WTC11 (cell line): ENCODE results near the gene TEKT1.

Experiments
- AFF4 ChIP-seq: sonication (generic); formaldehyde crosslinking; IDR thresholded peaks from 2 replicates; pipeline ENCODE4 v1.8.1; 2023; ENCODE audit warnings: mild to moderate bottlenecking, missing genetic modification reagents, borderline replicate concordance
- ATF1 ChIP-seq: sonication (generic); formaldehyde crosslinking; IDR thresholded peaks from 2 replicates; pipeline ENCODE4 v1.8.1; 2023; ENCODE audit warnings: mild to moderate bottlenecking, moderate library complexity, missing genetic modification reagents
- ATF2 ChIP-seq: sonication (generic); formaldehyde crosslinking; IDR thresholded peaks from 2 replicates; pipeline ENCODE4 v1.8.1; 2022; ENCODE audit warnings: low read depth, missing genetic modification reagents, borderline replicate concordance
- ESRRA ChIP-seq: sonication (generic); formaldehyde crosslinking; IDR thresholded peaks from 2 replicates; pipeline ENCODE4 v1.8.1; 2022; ENCODE audit warnings: mild to moderate bottlenecking, missing genetic modification reagents, borderline replicate concordance
- FOXP4 ChIP-seq: sonication (generic); formaldehyde crosslinking; IDR thresholded peaks from 2 replicates; pipeline ENCODE4 v1.8.0; 2022; ENCODE audit warnings: mild to moderate bottlenecking, missing genetic modification reagents
- IRF2 ChIP-seq: sonication (generic); formaldehyde crosslinking; IDR thresholded peaks from 2 replicates; pipeline ENCODE4 v1.8.0; 2022; ENCODE audit warnings: low read depth, missing genetic modification reagents, borderline replicate concordance
- JUN ChIP-seq: sonication (generic); formaldehyde crosslinking; IDR thresholded peaks from 2 replicates; pipeline ENCODE4 v1.8.0; 2023; ENCODE audit warnings: mild to moderate bottlenecking, missing genetic modification reagents
- RELA ChIP-seq: sonication (generic); formaldehyde crosslinking; IDR thresholded peaks from 2 replicates; pipeline ENCODE4 v1.8.1; 2022; ENCODE audit warnings: missing genetic modification reagents, mild to moderate bottlenecking, borderline replicate concordance
- SP1 ChIP-seq: sonication (generic); formaldehyde crosslinking; conservative IDR thresholded peaks from 2 replicates; pipeline ENCODE4 v1.8.1; 2022; ENCODE audit warnings: missing genetic modification reagents
- TCF7 ChIP-seq: sonication (generic); formaldehyde crosslinking; IDR thresholded peaks from 2 replicates; pipeline ENCODE4 v1.8.0; 2022; ENCODE audit warnings: mild to moderate bottlenecking, low read depth, missing genetic modification reagents, moderate library complexity
- USF1 ChIP-seq: sonication (generic); formaldehyde crosslinking; IDR thresholded peaks from 2 replicates; pipeline ENCODE4 v1.8.0; 2022; ENCODE audit warnings: mild to moderate bottlenecking, missing genetic modification reagents
- TF ChIP-seq, protein P1 (sequence below): fragments of 200-600 bp; IDR thresholded peaks from 2 replicates; pipeline ENCODE4 v1.8.0; 2022; ENCODE audit warnings: antibody characterized with exemption
- TF ChIP-seq, protein P2 (sequence below): sonication (generic); formaldehyde crosslinking; IDR thresholded peaks from 2 replicates; pipeline ENCODE4 v1.8.1; 2022; ENCODE audit warnings: low read depth, mild to moderate bottlenecking, moderate library complexity, missing genetic modification reagents, borderline replicate concordance

DNA sequence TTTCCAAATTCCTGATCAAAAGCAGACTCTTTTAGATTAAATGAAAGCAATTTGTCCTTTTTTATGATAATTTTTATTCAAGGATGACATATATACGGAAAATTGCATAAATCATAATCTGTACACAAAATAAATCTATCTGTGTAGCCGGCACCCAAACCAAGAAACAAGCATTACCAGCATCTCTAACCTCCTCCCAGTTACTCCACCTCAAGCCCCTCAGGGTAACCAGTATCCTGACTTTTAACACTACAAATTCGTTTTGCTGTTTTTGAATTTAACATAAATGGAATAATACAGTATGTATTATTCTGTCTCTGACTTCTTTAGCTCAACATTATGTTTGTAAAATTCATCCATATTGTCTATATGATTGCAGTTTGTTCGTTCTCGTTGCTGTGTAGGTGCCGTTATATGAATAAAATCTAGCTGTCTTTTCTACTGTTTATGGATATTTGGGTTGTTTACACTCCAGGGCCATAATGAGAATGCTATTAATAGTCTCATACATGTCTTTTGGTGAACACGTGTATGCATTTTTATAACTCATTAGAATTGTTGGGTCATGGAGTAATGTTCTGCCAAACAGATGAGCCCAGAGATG is 1.0 kb downstream of the TEKT1 start:
- no peak for TF ChIP-seq ATF2
- TF ChIP-seq, protein P1, sequence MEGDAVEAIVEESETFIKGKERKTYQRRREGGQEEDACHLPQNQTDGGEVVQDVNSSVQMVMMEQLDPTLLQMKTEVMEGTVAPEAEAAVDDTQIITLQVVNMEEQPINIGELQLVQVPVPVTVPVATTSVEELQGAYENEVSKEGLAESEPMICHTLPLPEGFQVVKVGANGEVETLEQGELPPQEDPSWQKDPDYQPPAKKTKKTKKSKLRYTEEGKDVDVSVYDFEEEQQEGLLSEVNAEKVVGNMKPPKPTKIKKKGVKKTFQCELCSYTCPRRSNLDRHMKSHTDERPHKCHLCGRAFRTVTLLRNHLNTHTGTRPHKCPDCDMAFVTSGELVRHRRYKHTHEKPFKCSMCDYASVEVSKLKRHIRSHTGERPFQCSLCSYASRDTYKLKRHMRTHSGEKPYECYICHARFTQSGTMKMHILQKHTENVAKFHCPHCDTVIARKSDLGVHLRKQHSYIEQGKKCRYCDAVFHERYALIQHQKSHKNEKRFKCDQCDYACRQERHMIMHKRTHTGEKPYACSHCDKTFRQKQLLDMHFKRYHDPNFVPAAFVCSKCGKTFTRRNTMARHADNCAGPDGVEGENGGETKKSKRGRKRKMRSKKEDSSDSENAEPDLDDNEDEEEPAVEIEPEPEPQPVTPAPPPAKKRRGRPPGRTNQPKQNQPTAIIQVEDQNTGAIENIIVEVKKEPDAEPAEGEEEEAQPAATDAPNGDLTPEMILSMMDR: no peak
- TF ChIP-seq, protein P2, sequence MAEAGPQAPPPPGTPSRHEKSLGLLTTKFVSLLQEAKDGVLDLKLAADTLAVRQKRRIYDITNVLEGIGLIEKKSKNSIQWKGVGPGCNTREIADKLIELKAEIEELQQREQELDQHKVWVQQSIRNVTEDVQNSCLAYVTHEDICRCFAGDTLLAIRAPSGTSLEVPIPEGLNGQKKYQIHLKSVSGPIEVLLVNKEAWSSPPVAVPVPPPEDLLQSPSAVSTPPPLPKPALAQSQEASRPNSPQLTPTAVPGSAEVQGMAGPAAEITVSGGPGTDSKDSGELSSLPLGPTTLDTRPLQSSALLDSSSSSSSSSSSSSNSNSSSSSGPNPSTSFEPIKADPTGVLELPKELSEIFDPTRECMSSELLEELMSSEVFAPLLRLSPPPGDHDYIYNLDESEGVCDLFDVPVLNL (CRISPR knock-in tag): no peak
- no peak for TF ChIP-seq SP1 (CRISPR knock-in tag)
- TF ChIP-seq AFF4 (CRISPR knock-in tag): no peak
- TF ChIP-seq FOXP4 (CRISPR knock-in tag): no peak
- TF ChIP-seq ESRRA (CRISPR knock-in tag): no peak
- TF ChIP-seq TCF7 (CRISPR knock-in tag): no peak
- TF ChIP-seq ATF1 (CRISPR knock-in tag): no peak
- no peak for TF ChIP-seq RELA
- TF ChIP-seq USF1 (CRISPR knock-in tag): no peak
- no peak for TF ChIP-seq IRF2 (CRISPR knock-in tag)
- TF ChIP-seq JUN (CRISPR knock-in tag): no peak
